Measurements from ENCODE around the gene OGFR. TPM values are rescaled to one million over a fixed set of nuclear protein-coding genes. Genes with fewer than 3 reads are reported as not detected.
A peak's percentile ranks its signal among the peaks of the same experiment; 100 is the strongest.

The OGFR gene
- 10 to 100 TPM; 37.8 to 42.2 (median 39.0) TPM for total RNA-seq (2021; fragmentation: NEBNext Ultra II Directional; extraction: Animal tissue kit (Norgen Biotek cat#: 25700))
- long read RNA-seq, transcript OGFR-201 (7 exons, 2,410 nt) = major isoform, 7 of 13 reads
- long read RNA-seq, partial matches to known transcripts = 0 of 13 reads
- long read RNA-seq, other reads (novel, unspliced or antisense) = 6 of 13 reads

- peak within 1 kb of the TSS; percentile 86 for H3K27ac Mint-ChIP-seq
- DNase-seq = no peak
- no peaks in the 10 kb centered on the region; the same call in none of the 2 replicates for H3K27me3 Mint-ChIP-seq (ENCODE audit: insufficient read depth)
- peaks cover 21% of the 10 kb centered on the region for H3K4me1 Mint-ChIP-seq (ENCODE audit: low read depth)
- peak within 1 kb of the TSS; percentile 88 for H3K4me3 Mint-ChIP-seq
- H3K9me3 Mint-ChIP-seq = no peaks in the 10 kb centered on the region
- H3K36me3 Mint-ChIP-seq (ENCODE audit: low read depth) = peaks cover 5% of the 10 kb centered on the region
- no peak for TF ChIP-seq CTCF (IDR thresholded peaks at IDR 0.05)
Measured at GRCh38 chr20:62804627-62805154, at the start of gene OGFR. Gene OGFR (plus strand): TSS chr20:62804835. CDS start chr20:62804860, 25 bp downstream.

- 0 out of 2 replicates have a peak, but pooled peaks cover 3% of the 10 kb centered on the region for H3K36me3 Mint-ChIP-seq (ENCODE audit: low read depth)
- peaks cover 13% of the 10 kb centered on the region for H3K4me1 Mint-ChIP-seq (ENCODE audit: low read depth)
- H3K27me3 Mint-ChIP-seq (ENCODE audit: insufficient read depth) = peaks cover 4% of the 10 kb centered on the region
- H3K4me3 Mint-ChIP-seq = no peak overlapping the region
- no peak for TF ChIP-seq CTCF (IDR thresholded peaks at IDR 0.05)
- H3K27ac Mint-ChIP-seq = no peak overlapping the region
- no peaks in the 10 kb centered on the region for H3K9me3 Mint-ChIP-seq
- no peak for DNase-seq
Measured at GRCh38 chr20:62754991-62755356, 49.7 kb upstream of the OGFR start.

GRCh38 chr20:62755817-62756724 is 48.6 kb upstream of the OGFR start:
- Mint-ChIP-seq H3K4me3 (no peak overlapping the region), H3K36me3 (ENCODE audit: low read depth) (0 out of 2 replicates have a peak, but pooled peaks cover 3% of the 10 kb centered on the region), H3K4me1 (ENCODE audit: low read depth) (peaks cover 13% of the 10 kb centered on the region), H3K27me3 (ENCODE audit: insufficient read depth) (peaks cover 3% of the 10 kb centered on the region), H3K9me3 (no peaks in the 10 kb centered on the region), H3K27ac (no peak overlapping the region)
- no peak for DNase-seq
- TF ChIP-seq CTCF (IDR thresholded peaks at IDR 0.05) = no peak

GRCh38 chr20:62758226-62758912 is 46.3 kb upstream of the OGFR start:
- Mint-ChIP-seq H3K27ac (no peak overlapping the region), H3K27me3 (ENCODE audit: insufficient read depth) (peaks cover 2% of the 10 kb centered on the region), H3K36me3 (ENCODE audit: low read depth) (0 out of 2 replicates have a peak, but pooled peaks cover 3% of the 10 kb centered on the region), H3K4me1 (ENCODE audit: low read depth) (no peaks in the 10 kb centered on the region), H3K4me3 (no peak overlapping the region), H3K9me3 (no peaks in the 10 kb centered on the region)
- DNase-seq = no peak
- TF ChIP-seq CTCF (IDR thresholded peaks at IDR 0.05) = no peak

- Mint-ChIP-seq H3K36me3 (ENCODE audit: low read depth) (0 out of 2 replicates have a peak, but pooled peaks cover 3% of the 10 kb centered on the region), H3K9me3 (no peaks in the 10 kb centered on the region), H3K4me3 (no peak overlapping the region), H3K27ac (no peak overlapping the region), H3K4me1 (ENCODE audit: low read depth) (no peaks in the 10 kb centered on the region), H3K27me3 (ENCODE audit: insufficient read depth) (peaks cover 2% of the 10 kb centered on the region)
- TF ChIP-seq CTCF (IDR thresholded peaks at IDR 0.05) = no peak
- no peak for DNase-seq
Measured at GRCh38 chr20:62759981-62760431, 44.6 kb upstream of the OGFR start.
